ACC112 (cell line): ENCODE measurements around the gene TLR9.

Source experiments
- H2AFZ ChIP-seq: fragments of 200-600 bp; sonication (generic); one replicate; pipeline ENCODE4 v1.6.0; 2017; ENCODE audit warnings: antibody characterized with exemption, low read length; ENCODE audit not compliant: unreplicated experiment
- H3K27ac ChIP-seq: fragments of 200-600 bp; sonication (generic); 2 replicates; pipeline ENCODE4 v1.5.1; 2014; ENCODE audit warnings: low read depth, mild to moderate bottlenecking, antibody characterized with exemption, low read length, moderate library complexity
- H3K27me3 ChIP-seq: fragments of 200-600 bp; sonication (generic); 2 replicates; pipeline ENCODE4 v1.6.1; 2014; ENCODE audit warnings: mild to moderate bottlenecking, antibody characterized with exemption, low read length, moderate library complexity, mixed read lengths; ENCODE audit not compliant: insufficient read depth
- H3K36me3 ChIP-seq: fragments of 200-600 bp; sonication (generic); 2 replicates; pipeline ENCODE4 v1.6.1; 2016; ENCODE audit warnings: mild to moderate bottlenecking, antibody characterized with exemption, low read length, moderate library complexity, mixed read lengths; ENCODE audit not compliant: insufficient read depth
- H3K4me1 ChIP-seq: fragments of 200-600 bp; sonication (generic); one replicate; pipeline ENCODE4 v1.6.1; 2016; ENCODE audit warnings: low read length, mixed read lengths; ENCODE audit not compliant: insufficient read depth, unreplicated experiment, control insufficient read depth
- H3K4me3 ChIP-seq: fragments of 200-600 bp; sonication (generic); 2 replicates; pipeline ENCODE4 v1.5.1; 2014; ENCODE audit warnings: mild to moderate bottlenecking, low read depth, low read length
- H3K79me2 ChIP-seq: fragments of 200-600 bp; sonication (generic); one replicate; pipeline ENCODE4 v1.6.0; 2016; ENCODE audit warnings: low read length; ENCODE audit not compliant: control insufficient read depth, unreplicated experiment, insufficient read depth

Gene TLR9

DNA sequence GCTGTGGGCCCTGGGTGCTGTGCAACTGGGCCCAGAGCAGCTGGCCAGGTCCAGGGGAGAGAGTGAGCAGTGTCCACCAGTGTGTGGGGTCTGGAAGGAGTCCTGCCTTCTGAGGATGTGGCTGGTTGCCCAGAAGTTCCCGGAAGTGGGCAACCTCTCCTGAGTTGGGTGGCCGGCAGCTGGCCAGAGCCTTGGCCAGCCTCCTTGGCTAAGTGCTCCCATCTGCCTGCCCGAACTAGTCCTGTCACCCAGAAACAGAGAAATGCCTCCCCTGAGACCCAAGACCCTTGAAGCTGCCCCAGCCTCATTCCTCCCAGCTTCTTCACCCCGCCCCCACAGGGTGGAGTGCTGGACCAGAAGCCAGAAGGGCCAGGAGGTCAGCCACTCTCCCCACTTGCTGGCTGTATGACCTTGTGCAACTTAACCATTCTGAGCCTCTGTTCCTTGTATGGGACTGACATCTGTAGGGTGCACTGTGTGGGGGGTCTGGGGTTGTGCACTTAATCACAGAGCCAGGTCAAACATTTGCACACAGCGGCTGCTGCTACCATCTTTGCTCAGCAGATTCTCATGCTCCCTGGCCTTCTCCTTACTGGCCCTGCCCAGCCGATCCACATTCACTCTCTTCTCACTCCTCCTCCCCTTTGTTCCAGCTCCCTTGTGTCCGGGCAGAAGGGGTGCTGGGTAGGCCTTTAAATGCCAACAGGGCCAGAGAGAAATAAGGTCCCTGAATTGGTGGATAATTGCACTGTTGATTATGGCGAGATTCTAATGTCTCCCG, 35.0 kb downstream of the TLR9 start:
- no peak overlapping the region for H3K27ac ChIP-seq
- no peak overlapping the region for H3K4me3 ChIP-seq
- no peaks in the 10 kb centered on the region for H3K36me3 ChIP-seq
- no peaks in the 10 kb centered on the region for H3K27me3 ChIP-seq
- H3K4me1 ChIP-seq, result peaks cover 29% of the 10 kb centered on the region
- no peak overlapping the region for H2AFZ ChIP-seq
- no peaks in the 10 kb centered on the region for H3K79me2 ChIP-seq

DNA sequence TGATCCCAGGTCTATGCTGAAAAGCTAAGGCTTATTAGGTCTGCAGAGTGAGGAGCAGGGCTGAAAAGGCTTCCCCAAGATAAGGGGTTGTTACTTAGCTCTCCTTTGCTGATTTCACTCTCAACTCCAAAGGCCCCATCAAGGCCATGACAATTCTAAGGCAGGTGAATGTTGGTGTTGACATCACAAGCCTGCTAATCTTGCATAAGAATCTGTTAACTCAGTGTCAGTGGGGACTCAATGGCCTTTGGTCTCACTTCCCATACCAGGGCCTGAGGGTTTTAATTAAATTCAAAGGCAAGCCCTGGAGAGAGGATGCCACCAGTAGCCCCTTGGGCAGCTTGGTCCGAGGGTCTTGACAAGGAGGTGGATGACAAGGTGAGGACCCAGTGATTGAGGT, 36.9 kb downstream of the TLR9 start:
- H3K27ac ChIP-seq, result no peak overlapping the region

DNA sequence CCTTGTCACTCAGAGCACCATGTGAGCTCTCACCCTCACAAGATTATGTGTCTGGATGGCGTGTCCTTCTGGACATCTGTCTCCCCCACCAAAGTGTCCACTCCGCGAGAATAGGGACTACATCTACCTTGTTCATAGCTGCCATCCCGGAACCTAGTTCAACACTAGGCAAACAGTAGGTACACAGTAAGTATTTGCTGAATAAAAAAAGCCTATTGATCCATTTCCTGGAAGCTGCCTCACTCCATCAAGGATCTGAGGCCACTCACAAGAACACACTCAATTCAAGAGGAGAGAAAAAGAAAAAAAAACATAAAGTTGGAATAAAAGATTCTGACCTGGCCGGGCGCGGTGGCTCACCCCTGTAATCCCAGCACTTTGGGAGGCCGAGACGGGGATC, 38.7 kb downstream of the TLR9 start:
- Histone ChIP-seq H3K27me3 (no peaks in the 10 kb centered on the region), H3K79me2 (no peaks in the 10 kb centered on the region), H3K4me1 (peaks cover 19% of the 10 kb centered on the region), H3K36me3 (no peaks in the 10 kb centered on the region), H3K27ac (no peak overlapping the region), H2AFZ (no peak overlapping the region), H3K4me3 (no peak overlapping the region)

More for the DNA sequence above, 36.9 kb downstream of the TLR9 start:
- H3K79me2 ChIP-seq, result no peaks in the 10 kb centered on the region
- no peaks in the 10 kb centered on the region for H3K36me3 ChIP-seq
- no peak overlapping the region for H3K4me3 ChIP-seq
- peaks cover 28% of the 10 kb centered on the region for H3K4me1 ChIP-seq
- no peaks in the 10 kb centered on the region for H3K27me3 ChIP-seq
- no peak overlapping the region for H2AFZ ChIP-seq

DNA sequence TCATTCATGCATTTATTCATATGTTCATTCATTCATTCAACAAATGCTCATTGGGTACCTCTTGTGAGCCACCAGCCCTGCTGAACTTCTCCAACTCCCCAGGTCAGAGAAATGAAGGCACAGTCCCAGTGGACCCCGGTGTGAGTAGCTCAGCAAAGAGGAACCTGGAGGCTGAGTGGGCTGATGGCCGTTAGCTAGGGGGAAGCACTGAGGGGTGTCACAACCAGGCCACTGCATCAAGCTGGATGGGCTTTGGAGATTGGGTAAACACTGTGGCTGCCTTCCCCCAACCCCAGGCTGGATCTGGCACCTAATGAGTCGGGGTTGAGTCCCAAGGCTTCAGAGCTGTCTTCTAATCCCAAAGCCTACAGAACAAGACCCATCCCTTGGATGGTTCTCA, 39.6 kb downstream of the TLR9 start:
- H3K4me1 ChIP-seq, result peaks cover 16% of the 10 kb centered on the region

DNA sequence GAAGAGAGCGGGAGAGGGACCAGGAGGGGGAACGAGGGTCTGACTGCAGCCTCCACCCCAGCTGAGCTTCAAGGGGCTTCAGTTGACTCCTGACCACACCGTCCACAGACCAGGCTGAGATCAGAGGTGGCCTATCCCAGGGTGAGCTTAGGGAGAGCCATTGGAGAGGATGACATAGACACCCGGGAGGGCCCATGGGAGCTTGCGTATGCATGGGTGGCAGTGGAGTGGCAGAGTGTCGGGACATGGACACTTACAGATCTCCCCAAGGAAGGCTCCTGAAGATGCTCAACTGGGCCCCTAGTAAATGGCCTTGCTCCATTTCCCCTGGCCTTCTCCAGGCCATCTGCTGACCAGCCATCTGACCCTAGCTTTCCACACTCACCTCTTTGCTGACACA, 40.1 kb downstream of the TLR9 start:
- no peaks in the 10 kb centered on the region for H3K27me3 ChIP-seq
- no peak overlapping the region for H2AFZ ChIP-seq
- peaks cover 11% of the 10 kb centered on the region for H3K4me1 ChIP-seq
- no peaks in the 10 kb centered on the region for H3K79me2 ChIP-seq
- H3K4me3 ChIP-seq, result no peak overlapping the region
- H3K36me3 ChIP-seq, result no peaks in the 10 kb centered on the region
- no peak overlapping the region for H3K27ac ChIP-seq

More for the DNA sequence above, 39.6 kb downstream of the TLR9 start:
- Histone ChIP-seq H3K36me3 (no peaks in the 10 kb centered on the region), H3K27ac (no peak overlapping the region), H3K27me3 (no peaks in the 10 kb centered on the region), H3K79me2 (no peaks in the 10 kb centered on the region), H2AFZ (no peak overlapping the region), H3K4me3 (no peak overlapping the region)

DNA sequence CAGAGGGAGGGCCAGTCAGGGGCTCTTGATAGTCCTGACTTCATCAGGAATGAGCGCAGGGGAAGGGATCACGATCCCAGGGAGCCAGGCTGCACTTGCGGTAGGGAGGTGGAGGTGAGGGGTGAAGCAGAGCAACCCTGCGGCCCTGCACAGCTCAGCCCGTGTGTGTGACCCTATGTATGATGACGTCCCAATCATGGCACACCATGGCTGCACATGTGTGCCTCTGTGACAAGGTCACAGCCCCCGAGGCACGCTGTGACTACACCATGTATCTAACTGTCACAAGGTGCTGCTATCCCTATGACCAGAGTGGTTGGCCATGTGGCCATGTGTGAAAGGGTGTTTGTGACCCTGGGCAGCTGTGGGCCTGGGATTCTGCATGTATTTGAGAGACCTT, 40.8 kb downstream of the TLR9 start:
- peaks cover 5% of the 10 kb centered on the region for H3K4me1 ChIP-seq

DNA sequence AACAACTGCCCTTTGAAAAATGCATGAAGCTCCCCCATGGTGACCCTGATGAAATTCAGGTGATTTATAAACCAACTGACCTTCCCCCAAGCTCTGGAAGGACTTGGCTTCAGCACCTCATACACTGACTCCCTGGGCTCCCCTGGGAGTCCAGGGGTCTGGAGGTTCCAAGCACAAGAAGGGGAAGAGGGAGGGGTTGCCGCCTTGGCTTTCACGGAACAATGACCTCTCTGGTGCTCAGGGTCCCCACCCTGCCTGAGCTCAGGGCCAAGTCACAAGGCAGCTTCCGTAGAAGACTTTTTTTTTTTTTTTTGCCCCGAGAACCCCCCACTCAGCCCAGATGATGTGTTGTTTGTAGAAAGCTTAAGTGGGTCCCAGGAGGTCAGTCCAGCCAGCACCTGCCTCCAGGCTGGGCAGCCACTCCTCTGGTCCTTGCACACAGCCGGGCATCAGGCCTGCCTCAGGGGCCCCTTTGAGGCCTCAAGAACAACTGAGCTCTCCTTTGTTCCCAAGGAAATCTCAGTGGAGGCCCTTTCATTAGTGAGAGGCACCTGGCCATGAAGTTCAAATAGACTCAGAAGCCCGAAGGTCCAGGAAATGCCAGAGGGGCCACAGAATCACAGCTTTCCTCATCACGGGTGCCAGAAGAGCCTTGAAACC, 41.5 kb downstream of the TLR9 start:
- Histone ChIP-seq H3K79me2 (no peaks in the 10 kb centered on the region), H3K4me1 (peaks cover 5% of the 10 kb centered on the region), H3K27me3 (no peaks in the 10 kb centered on the region), H2AFZ (no peak overlapping the region), H3K36me3 (no peaks in the 10 kb centered on the region), H3K27ac (no peak overlapping the region), H3K4me3 (no peak overlapping the region)

More for the DNA sequence above, 40.8 kb downstream of the TLR9 start:
- no peaks in the 10 kb centered on the region for H3K79me2 ChIP-seq
- no peak overlapping the region for H3K27ac ChIP-seq
- H3K36me3 ChIP-seq, result no peaks in the 10 kb centered on the region
- H3K27me3 ChIP-seq, result no peaks in the 10 kb centered on the region
- H2AFZ ChIP-seq, result no peak overlapping the region
- H3K4me3 ChIP-seq, result no peak overlapping the region

DNA sequence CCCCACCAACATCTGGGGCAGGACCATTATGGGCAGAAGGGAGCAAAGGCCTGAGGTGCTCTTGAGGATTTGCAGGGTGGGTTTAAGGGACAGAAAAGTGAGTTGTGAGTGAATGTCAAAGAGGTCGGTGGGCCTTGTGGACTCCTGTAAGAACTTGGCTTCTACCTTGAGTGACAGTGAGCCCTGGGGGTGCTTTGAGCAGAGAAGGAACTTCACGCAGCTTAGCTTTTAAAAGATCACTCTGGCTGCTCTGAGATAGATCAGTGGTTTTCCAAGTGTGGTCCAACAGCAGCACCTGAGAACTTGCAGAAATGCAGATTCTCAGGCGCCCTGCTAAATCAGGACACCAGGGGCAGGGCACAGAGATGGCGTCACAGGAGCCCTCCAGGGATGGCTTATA, 42.8 kb downstream of the TLR9 start:
- H2AFZ ChIP-seq, result no peak overlapping the region
- H3K27me3 ChIP-seq, result no peaks in the 10 kb centered on the region
- no peak overlapping the region for H3K4me3 ChIP-seq
- peaks cover 5% of the 10 kb centered on the region for H3K4me1 ChIP-seq
- H3K27ac ChIP-seq, result no peak overlapping the region
- H3K36me3 ChIP-seq, result no peaks in the 10 kb centered on the region
- H3K79me2 ChIP-seq, result no peaks in the 10 kb centered on the region

DNA sequence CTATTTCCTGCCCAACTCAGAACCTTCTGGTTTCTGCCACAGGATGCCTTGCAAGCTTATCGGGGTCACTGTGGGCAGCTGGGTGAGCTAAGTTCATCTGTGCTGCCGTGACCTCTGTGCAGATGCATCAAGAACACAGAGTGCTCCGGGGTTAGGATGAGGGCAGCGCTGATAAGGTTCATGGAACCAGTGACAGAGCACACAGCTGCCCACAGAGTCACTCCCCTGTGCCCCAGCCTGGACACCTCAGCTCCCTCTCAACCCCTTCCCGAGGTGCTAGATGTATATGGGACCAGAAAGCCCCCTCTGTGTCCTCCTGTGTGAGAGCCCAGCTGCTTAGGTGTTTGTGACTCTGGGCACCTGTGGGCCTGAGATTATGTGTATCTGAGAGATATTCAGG, 43.2 kb downstream of the TLR9 start:
- no peak overlapping the region for H2AFZ ChIP-seq
- H3K36me3 ChIP-seq, result no peaks in the 10 kb centered on the region
- peaks cover 5% of the 10 kb centered on the region for H3K4me1 ChIP-seq
- H3K27ac ChIP-seq, result no peak overlapping the region
- no peak overlapping the region for H3K4me3 ChIP-seq
- H3K79me2 ChIP-seq, result no peaks in the 10 kb centered on the region
- no peaks in the 10 kb centered on the region for H3K27me3 ChIP-seq

DNA sequence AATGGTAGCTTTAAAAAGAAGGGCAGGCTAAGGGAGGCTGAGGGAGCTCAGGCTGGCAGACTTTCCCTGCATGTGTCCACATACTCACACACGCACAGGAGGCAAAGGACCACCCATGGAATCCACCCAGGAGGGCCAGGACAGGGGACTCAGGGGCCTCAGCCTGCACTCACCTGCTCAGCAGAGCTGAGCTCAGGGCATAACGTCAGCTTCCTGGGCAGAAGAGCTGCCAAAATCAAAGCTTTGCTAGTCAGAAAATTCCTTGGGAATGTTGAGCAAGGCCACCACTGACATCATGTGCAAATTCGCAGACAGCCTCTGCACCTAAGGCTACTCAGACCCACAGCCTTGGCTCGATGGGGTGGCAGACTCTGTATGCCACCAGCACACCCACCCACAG, 43.9 kb downstream of the TLR9 start:
- Histone ChIP-seq H3K4me1 (peaks cover 5% of the 10 kb centered on the region), H3K36me3 (no peaks in the 10 kb centered on the region), H3K27ac (no peak overlapping the region), H3K79me2 (no peaks in the 10 kb centered on the region), H2AFZ (no peak overlapping the region), H3K4me3 (no peak overlapping the region), H3K27me3 (no peaks in the 10 kb centered on the region)

DNA sequence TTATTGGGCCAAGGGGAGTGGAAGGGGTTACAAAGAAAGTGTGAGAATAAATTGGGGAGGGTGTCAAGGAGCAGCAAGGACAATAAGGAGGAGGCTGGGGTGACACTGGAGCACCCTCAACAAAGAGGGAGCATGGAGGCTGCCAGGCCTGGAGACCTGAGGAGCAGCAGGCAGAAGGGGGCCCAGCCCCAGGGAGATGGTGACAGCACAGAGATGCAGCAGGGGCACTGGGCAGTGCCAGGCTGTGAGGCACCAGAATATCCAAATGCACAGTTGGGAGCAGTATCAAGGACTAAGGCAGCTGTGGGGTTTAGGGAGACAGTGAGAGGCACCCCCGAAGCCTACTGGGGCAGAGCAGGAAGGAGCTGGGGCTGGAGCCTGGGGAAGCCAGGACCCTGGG, 46.9 kb downstream of the TLR9 start:
- H3K79me2 ChIP-seq, result no peaks in the 10 kb centered on the region
- no peaks in the 10 kb centered on the region for H3K36me3 ChIP-seq
- H3K27me3 ChIP-seq, result no peaks in the 10 kb centered on the region
- no peak overlapping the region for H3K27ac ChIP-seq
- no peak overlapping the region for H3K4me3 ChIP-seq
- H3K4me1 ChIP-seq, result peaks cover 15% of the 10 kb centered on the region
- H2AFZ ChIP-seq, result no peak overlapping the region
